Keratinocyte (primary cell): ENCODE data around the gene STARD10.

Source experiments
- CTCF ChIP-seq, 3 experiments: IDR thresholded peaks in 1 of 3; conservative IDR thresholded peaks in 1 of 3; optimal IDR thresholded peaks in 1 of 3; 2 replicates in 2 of 3; 3 replicates in 1 of 3; pipeline versions ENCODE3 to v1.5.1; 2011; ENCODE audit warnings: low read length in 3 of 3, mild to moderate bottlenecking in 3 of 3, moderate library complexity in 2 of 3, control low read depth in 1 of 3, inconsistent platforms in 1 of 3; ENCODE audit not compliant: insufficient read depth in 2 of 3; ENCODE audit errors: extremely low read depth in 1 of 3
- EZH2 ChIP-seq: IDR thresholded peaks from one replicate; pipeline ENCODE4 v1.6.1; 2012; ENCODE audit warnings: inconsistent platforms, mild to moderate bottlenecking, low read length, moderate library complexity

GRCh38 chr11:72740060-72740424 is 53.8 kb downstream of the STARD10 start:
- TF ChIP-seq EZH2: no peak
- TF ChIP-seq CTCF (optimal IDR thresholded peaks at IDR 0.05 in 1 of 3, IDR thresholded peaks at IDR 0.05 in 1 of 3, conservative IDR thresholded peaks at IDR 0.05 in 1 of 3; ENCODE audit: extremely low read depth in 1 of 3, insufficient read depth in 2 of 3, low read length in 3 of 3): no peak
